Peyer's patch (tissue), 4 donors: ENCODE data around the gene EIF4EBP3.

Experiments
- POLR2A ChIP-seq, 2 donors: fragments of 450-650 bp; IDR thresholded peaks; one replicate each; pipeline ENCODE4 v1.5.1; 2017; ENCODE audit warnings: antibody characterized with exemption in 2 of 2, mild to moderate bottlenecking in 2 of 2, moderate library complexity in 2 of 2
- TF ChIP-seq, protein P1 (sequence below), 6 experiments: fragments of 450-650 bp in 4 of 6; fragments of 200-600 bp in 2 of 6; sonication (generic) in 1 of 6; IDR thresholded peaks; one replicate each; pipeline ENCODE4 v1.5.1; 2017 to 2019; ENCODE audit warnings: antibody characterized with exemption in 6 of 6, mild to moderate bottlenecking in 3 of 6, moderate library complexity in 1 of 6

DNA sequence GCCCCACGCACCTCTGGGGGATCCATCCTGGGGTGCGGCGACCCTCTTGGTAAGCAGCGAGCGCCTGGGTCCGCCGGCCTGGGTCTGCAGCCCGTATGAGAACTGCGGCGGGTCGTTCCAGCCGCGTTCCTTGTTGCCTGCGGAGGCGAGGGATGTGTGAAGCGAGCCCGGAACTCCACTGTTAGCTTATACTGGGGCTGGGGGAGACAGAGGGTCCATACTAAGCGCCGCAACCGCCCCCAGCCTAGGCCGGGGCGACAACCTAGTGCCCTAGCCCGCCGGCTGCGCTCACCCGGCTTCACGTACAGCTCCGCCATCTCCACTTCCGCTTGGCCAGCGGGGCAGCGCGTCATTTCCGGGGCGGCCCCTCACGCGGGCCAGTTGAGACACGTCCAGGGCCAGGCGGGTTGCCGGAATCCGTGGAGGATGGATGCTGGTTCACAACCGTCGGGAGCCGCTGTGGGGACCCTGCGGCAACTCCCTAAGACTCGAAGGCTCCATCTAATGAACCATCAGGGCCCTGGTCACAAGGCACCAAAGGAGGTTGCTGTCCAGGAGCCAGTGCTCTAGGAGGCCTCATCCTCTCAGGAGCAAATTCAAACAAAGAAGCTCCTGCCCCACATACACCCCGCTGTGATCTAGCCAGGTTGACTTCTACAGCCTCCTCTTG is 9.8 kb downstream of the EIF4EBP3 start, which contains the start of gene SRA1:
- TF ChIP-seq, protein P1, sequence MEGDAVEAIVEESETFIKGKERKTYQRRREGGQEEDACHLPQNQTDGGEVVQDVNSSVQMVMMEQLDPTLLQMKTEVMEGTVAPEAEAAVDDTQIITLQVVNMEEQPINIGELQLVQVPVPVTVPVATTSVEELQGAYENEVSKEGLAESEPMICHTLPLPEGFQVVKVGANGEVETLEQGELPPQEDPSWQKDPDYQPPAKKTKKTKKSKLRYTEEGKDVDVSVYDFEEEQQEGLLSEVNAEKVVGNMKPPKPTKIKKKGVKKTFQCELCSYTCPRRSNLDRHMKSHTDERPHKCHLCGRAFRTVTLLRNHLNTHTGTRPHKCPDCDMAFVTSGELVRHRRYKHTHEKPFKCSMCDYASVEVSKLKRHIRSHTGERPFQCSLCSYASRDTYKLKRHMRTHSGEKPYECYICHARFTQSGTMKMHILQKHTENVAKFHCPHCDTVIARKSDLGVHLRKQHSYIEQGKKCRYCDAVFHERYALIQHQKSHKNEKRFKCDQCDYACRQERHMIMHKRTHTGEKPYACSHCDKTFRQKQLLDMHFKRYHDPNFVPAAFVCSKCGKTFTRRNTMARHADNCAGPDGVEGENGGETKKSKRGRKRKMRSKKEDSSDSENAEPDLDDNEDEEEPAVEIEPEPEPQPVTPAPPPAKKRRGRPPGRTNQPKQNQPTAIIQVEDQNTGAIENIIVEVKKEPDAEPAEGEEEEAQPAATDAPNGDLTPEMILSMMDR (IDR thresholded peaks at IDR 0.05): no peak
- TF ChIP-seq POLR2A (IDR thresholded peaks at IDR 0.05): peak; percentile 87 to 95
